ENCODE measurements around the gene MTA2. TPM values are rescaled to one million over a fixed set of nuclear protein-coding genes. Genes with fewer than 3 reads are reported as not detected.
"Not testable (repeated sequence)": the region's sequence is repeated elsewhere in the genome, so short reads cannot be mapped to it uniquely, and the experiment has no call there.

Gene MTA2
- total RNA-seq, 1 donor from 2014 or later, result 157 TPM

DNA sequence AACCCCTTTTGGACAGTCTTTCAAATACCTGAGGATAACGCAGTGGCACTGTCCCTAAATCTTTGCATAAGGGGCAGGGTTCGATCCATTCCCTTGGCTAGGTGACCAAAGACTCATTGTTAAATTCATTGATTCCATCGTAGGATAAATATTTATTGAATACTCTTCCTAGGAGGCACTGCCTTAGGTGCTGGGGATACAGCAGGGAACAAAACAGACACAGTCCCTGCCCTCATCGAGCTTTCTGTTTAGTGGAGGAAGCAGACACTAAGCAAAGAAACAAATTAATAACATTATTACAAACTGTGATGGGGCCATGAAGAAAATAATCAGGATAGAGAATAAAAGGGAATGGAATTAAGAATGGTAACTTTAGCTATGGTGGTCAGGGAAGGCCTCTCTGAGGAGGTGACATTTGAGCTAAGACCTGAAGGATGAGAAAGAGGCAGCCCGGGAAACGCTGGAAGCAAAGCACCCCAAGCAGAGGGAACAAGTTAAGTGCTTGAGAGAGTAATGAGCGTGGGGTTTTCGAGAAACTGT is 19.4 kb upstream of the MTA2 start:
- DNase-seq (ENCODE audit: low spot score), result no peak
- Mint-ChIP-seq H3K9me3 (ENCODE audit: unreplicated experiment) (no peaks in the 10 kb centered on the region), H3K4me1 (ENCODE audit: unreplicated experiment) (peaks cover 42% of the 10 kb centered on the region), H3K27ac (ENCODE audit: unreplicated experiment) (peak overlapping the region; percentile 91), H3K4me3 (ENCODE audit: unreplicated experiment) (peak overlapping the region; percentile 93), H3K27me3 (ENCODE audit: unreplicated experiment) (peaks cover 13% of the 10 kb centered on the region), H3K36me3 (ENCODE audit: low read depth, unreplicated experiment) (peaks cover 23% of the 10 kb centered on the region)
- TF ChIP-seq, protein P1, sequence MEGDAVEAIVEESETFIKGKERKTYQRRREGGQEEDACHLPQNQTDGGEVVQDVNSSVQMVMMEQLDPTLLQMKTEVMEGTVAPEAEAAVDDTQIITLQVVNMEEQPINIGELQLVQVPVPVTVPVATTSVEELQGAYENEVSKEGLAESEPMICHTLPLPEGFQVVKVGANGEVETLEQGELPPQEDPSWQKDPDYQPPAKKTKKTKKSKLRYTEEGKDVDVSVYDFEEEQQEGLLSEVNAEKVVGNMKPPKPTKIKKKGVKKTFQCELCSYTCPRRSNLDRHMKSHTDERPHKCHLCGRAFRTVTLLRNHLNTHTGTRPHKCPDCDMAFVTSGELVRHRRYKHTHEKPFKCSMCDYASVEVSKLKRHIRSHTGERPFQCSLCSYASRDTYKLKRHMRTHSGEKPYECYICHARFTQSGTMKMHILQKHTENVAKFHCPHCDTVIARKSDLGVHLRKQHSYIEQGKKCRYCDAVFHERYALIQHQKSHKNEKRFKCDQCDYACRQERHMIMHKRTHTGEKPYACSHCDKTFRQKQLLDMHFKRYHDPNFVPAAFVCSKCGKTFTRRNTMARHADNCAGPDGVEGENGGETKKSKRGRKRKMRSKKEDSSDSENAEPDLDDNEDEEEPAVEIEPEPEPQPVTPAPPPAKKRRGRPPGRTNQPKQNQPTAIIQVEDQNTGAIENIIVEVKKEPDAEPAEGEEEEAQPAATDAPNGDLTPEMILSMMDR (IDR thresholded peaks at IDR 0.05; ENCODE audit: unreplicated experiment), result no peak

DNA sequence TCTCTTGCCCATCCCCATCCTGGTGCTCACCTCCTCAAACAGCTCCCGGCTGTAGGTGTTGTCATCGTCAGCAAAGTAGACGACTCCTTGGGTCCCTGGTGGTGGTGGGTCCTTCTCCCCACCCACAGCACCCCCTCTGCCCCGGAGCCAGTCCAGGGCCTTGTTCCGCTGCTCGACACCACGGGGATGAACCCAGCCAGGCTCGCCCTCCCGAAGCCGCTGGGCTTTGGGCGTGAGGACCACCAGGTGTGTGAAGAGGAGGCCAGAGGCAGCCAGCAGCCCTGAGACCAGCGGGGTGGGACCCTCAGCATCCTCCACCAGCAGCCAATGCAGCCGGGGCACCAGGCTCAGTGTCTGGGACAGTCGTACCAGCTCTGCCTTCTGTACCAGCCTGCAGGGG is 15.3 kb upstream of the MTA2 start:
- H3K9me3 Mint-ChIP-seq (ENCODE audit: unreplicated experiment); H3K27ac Mint-ChIP-seq (ENCODE audit: unreplicated experiment): not testable (repeated sequence)

GRCh38 chr11:62615521-62615920 is 13.9 kb upstream of the MTA2 start:
- Mint-ChIP-seq H3K36me3 (ENCODE audit: low read depth, unreplicated experiment) (peaks cover 5% of the 10 kb centered on the region), H3K27ac (ENCODE audit: unreplicated experiment) (no peak overlapping the region), H3K4me3 (ENCODE audit: unreplicated experiment) (no peak overlapping the region), H3K9me3 (ENCODE audit: unreplicated experiment) (no peaks in the 10 kb centered on the region), H3K27me3 (ENCODE audit: unreplicated experiment) (peaks cover 16% of the 10 kb centered on the region), H3K4me1 (ENCODE audit: unreplicated experiment) (peaks cover 9% of the 10 kb centered on the region)
- TF ChIP-seq, protein P1 (IDR thresholded peaks at IDR 0.05; ENCODE audit: unreplicated experiment), result no peak
- DNase-seq (ENCODE audit: low spot score), result no peak

More for the DNA sequence above, 15.3 kb upstream of the MTA2 start:
- H3K4me1 Mint-ChIP-seq (ENCODE audit: unreplicated experiment), result peaks cover 12% of the 10 kb centered on the region
- peaks cover 13% of the 10 kb centered on the region for H3K27me3 Mint-ChIP-seq (ENCODE audit: unreplicated experiment)
- H3K36me3 Mint-ChIP-seq (ENCODE audit: low read depth, unreplicated experiment); H3K4me3 Mint-ChIP-seq (ENCODE audit: unreplicated experiment); DNase-seq (ENCODE audit: low spot score): not testable (repeated sequence)

GRCh38 chr11:62614275-62614674 is 12.6 kb upstream of the MTA2 start:
- Mint-ChIP-seq H3K4me3 (ENCODE audit: unreplicated experiment) (no peak overlapping the region), H3K27me3 (ENCODE audit: unreplicated experiment) (peaks cover 14% of the 10 kb centered on the region), H3K9me3 (ENCODE audit: unreplicated experiment) (no peaks in the 10 kb centered on the region), H3K27ac (ENCODE audit: unreplicated experiment) (peak overlapping the region; percentile 78), H3K4me1 (ENCODE audit: unreplicated experiment) (peaks cover 14% of the 10 kb centered on the region), H3K36me3 (ENCODE audit: low read depth, unreplicated experiment) (peaks cover 5% of the 10 kb centered on the region)
- TF ChIP-seq, protein P1 (IDR thresholded peaks at IDR 0.05; ENCODE audit: unreplicated experiment), result no peak
- no peak for DNase-seq (ENCODE audit: low spot score)

DNA sequence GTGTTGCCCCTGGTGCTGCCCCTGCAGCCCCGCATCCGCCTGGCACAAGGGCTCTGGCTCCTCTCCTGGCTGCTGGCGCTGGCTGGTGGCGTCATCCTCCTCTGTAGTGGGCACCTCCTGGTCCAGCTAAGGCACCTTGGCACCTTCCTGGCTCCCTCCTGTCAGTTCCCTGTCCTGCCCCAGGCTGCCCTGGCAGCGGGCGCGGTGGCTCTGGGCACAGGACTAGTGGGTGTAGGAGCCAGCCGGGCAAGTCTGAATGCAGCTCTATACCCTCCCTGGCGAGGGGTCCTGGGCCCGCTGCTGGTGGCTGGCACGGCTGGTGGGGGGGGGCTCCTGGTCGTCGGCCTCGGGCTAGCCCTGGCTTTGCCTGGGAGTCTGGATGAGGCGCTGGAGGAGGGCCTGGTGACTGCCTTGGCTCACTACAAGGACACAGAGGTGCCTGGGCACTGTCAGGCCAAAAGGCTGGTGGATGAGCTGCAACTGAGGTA is 11.7 kb upstream of the MTA2 start:
- H3K4me1 Mint-ChIP-seq (ENCODE audit: unreplicated experiment), result peaks cover 14% of the 10 kb centered on the region
- DNase-seq (ENCODE audit: low spot score), result peak; percentile 15
- H3K4me3 Mint-ChIP-seq (ENCODE audit: unreplicated experiment), result no peak overlapping the region
- H3K36me3 Mint-ChIP-seq (ENCODE audit: low read depth, unreplicated experiment), result peaks cover 12% of the 10 kb centered on the region
- peaks cover 18% of the 10 kb centered on the region for H3K27me3 Mint-ChIP-seq (ENCODE audit: unreplicated experiment)
- TF ChIP-seq, protein P1 (IDR thresholded peaks at IDR 0.05; ENCODE audit: unreplicated experiment), result no peak
- no peak overlapping the region for H3K27ac Mint-ChIP-seq (ENCODE audit: unreplicated experiment)
- H3K9me3 Mint-ChIP-seq (ENCODE audit: unreplicated experiment), result no peaks in the 10 kb centered on the region

All from endothelial cell (in vitro differentiated cells).